HG02870 (cell line): ENCODE measurements around the gene RP9.

Experiments used
- ATAC-seq: cut with Tn5 transposase; IDR thresholded peaks from one replicate; pipeline ENCODE4 v1.9.1; 2021; ENCODE audit warnings: mild to moderate bottlenecking, moderate library complexity; ENCODE audit not compliant: unreplicated experiment

RP9 gene, protein sequence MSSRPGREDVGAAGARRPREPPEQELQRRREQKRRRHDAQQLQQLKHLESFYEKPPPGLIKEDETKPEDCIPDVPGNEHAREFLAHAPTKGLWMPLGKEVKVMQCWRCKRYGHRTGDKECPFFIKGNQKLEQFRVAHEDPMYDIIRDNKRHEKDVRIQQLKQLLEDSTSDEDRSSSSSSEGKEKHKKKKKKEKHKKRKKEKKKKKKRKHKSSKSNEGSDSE

DNA sequence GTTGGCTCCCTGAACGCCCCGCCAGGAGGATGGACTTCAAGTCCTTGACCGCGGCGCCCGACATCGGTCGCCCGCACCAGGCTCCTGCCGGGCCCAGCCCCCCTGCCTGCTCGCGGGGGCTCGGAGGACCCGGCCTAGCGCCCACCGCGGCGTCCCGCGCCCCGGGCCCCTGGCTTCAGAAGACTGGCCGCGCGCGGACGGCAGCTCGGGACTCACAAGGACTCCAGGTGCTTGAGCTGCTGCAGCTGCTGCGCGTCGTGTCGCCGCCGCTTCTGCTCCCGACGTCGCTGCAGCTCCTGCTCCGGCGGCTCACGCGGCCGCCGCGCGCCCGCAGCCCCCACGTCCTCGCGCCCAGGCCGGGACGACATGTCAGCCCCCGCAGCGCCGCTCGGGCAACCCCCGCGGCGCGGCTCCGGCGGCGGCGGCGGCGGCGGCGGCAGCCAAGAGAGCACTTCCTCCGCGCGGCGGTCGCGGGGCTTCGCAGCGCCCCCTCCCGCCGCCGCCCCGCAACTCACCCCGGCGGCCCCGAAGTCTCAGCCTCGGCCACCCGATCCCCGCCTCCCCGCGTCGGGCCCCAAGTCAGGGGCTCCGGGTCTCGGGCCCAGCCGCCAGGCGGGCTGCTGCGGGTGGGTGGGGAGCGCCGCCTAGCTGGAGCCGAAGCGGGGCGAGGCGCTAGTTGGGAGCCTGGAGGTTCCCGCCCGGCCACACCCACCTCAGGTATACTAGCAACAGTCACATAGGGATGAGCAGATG, at the start of gene RP9:
RP9 (minus strand) TSS at position 400 of the 753 bp plus-strand sequence; CDS start at position 368, 32 bp downstream.
- ATAC-seq = peak; percentile 76

DNA sequence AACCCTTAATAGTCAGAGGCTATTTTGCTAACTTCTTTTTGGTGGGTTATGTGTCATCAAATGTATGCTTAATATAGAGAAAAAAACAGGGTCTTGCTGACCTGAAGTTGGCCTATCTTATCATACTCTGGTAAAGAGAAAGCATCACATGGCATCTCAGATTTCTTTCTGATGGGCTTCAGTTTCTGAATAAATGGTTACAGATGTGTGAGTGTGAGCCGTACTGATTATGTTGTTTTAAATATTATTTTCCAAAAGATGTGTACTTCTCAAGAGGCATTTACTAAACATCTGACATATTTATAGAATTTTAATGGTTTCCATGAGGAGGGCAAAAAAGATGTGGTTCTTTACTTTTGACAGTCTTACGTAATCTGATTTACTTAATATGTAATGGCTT, 48.6 kb upstream of the RP9 start:
- no peak for ATAC-seq

DNA sequence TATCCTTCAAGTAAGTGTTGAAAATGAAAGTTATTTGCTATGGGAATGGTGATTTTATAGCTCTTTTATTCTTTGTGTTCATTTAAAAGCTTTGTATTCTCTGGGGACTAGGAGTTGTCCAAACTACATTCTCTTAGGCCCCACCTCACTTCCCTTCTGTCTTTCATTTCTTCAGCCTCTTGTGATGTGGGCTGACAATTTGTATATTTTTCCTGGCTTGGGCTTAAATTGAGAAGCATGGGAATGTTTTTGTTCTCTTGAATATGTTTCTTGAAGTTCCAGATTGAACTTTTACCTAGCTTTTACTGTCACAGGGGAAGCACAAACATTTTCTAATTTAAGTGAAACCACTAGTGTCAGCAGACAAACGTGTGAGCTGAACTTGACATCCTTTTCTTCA, 48.1 kb upstream of the RP9 start:
- no peak for ATAC-seq

DNA sequence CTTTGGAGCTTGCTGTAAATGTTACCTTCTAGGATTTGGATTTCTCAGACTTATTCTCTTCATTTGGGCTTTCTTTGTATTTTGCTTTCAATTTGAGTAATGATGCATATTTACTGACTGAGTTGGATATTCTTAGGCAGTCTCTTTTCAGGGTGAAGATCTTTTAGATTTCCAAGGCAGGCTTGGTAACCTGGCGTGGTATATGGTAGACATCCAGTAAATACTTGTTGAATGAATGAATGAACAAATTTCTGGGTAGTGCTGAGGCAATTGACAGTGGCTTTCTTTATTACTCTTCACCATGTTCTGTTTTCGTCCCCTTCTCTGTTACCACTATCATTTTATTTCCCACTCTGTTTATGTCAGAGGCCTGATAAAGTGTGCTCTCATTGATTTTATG, 47.2 kb upstream of the RP9 start:
- ATAC-seq = no peak

DNA sequence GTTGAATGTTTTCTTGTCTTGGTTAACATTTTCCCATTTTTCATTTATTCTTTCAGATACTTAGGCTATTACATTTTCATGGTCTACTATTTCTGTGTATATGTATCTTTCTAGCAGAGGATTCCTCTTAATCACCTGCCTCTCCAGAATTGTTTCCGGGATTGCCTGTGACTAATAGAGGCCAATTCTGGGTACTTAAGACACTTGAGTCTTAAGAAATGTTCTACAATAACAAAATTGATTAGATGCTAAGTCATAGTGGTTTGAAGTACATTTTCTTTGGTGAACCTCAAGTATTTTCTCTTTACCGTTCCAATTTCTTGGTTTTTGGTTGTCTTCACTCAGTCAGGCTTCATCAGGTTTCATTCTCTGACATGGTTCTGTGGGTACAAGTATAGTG, 46.6 kb upstream of the RP9 start:
- no peak for ATAC-seq

DNA sequence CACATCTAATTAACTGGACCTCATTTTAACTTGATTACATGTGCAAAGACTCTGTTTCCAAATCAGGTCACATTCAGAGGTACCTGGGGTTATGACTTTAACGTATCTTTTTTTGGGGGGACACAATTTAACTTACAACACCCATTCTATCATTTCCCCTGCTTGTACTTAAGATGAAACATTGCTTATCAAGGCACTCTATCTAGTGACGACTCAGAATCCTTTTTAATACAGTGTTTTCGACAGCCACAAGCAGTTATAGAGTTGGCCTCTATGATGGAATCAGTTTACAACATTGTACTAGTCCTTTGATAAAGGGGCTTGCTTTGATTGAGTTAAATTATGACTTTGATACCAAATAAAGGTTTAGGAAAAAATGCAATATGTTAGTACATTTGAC, 42.9 kb upstream of the RP9 start:
- no peak for ATAC-seq

DNA sequence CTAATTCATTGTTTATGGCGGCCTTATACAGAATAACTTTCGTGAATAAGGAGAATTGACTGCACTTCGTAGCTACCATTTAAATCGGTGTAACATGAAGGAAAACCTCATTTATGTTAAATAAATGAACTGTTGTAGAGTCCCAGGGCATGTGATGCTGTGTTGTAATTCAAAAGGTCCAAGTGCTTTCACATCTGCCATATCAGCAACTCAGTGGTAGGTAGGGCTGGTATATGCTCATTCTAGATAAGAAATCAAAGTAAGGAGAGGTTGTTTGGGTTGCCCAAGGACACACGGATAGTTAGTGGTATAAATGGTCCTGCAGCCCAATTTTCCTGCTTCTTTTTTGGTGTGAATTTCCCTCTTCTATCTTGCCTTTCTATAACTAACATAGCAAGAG, 36.0 kb upstream of the RP9 start:
- no peak for ATAC-seq

DNA sequence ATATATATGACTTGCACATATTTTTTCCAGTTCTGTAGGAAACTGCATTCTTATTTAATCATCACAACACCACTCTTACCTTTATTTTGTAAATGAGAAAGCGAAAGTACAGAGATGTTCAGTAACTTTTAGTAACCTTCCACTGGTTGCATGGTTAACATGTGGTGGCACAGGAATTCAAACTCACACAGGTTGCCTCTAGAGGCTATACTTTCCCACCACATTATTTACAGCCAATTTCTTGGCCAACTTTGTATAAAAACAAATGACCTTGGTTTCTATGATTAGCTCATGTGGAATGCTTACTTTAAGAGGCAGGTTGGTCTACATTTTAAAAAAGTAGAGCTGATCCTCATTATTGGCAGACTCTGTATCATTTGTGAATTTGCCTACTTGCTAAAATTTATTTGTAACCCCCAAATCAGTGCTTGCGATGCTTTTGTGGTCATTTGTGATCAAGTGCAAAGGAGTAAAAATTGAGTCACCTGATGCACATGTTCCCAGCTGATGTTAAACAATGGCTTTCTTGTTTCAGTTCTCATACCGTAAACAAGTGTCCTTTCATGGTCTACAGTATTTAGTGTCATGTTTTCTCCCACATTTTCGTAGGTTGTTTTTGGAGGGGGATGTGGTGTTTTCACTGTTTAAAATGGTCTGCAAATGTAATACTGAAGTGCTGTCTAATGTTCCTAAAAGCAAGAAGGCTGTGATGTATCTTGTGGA, 35.0 kb upstream of the RP9 start:
- ATAC-seq = no peak

DNA sequence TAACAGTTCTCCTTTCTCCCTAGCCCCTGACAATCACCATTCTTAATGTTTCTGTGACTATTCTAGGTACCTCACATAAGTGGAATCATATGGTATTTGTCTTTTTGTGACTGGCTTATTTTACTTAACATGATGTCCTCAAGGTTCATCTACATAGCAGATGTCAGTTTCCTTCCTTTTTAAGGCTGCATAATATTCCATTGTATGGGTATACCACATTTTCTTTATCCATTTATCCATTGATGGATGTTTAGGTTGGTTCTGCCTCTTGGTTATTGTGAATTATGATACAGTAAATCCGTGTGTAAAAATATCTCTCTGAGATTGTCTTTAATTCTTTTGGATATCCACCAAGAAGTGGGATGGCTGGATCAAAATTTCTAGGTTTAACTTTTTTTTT, 33.4 kb upstream of the RP9 start:
- no peak for ATAC-seq

DNA sequence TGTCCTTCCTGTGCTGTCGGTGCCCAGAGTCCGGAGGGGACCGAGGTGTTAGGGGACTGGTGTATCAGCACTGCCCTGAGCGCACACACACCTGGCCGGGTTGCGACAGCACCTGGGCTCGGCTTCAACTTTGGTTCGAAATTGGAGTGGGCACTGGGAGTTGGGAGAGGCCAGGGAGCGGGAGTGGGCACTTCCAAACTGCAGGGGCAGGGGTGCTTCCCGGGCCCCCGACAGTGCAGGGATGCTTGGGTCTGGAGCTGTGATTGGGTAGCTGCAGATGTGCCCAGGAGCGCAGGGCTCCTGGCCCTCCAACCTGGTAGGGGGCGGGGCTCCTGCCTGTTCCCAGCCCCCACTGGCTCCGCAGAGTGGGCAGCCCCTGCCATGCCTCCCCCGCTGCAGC, 27.9 kb upstream of the RP9 start:
- no peak for ATAC-seq

DNA sequence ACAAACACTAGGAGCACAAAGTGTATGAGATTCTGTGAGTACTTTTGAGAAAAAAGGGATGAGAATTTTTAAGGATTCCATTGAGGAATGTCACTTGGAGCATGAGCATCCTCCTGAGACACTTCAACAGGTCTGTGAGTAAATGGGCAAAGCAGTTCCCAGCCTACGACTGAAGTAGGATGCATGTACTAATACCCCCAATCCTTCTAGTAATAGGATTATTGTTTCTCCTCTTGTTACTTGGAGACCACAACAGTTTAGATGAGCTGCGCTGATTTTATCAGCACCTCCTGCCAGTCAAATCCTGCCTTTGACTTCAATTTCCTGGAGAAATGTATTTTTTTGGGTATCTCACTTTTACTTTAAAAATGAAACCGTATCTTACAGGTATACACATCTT, 21.0 kb upstream of the RP9 start:
- no peak for ATAC-seq

DNA sequence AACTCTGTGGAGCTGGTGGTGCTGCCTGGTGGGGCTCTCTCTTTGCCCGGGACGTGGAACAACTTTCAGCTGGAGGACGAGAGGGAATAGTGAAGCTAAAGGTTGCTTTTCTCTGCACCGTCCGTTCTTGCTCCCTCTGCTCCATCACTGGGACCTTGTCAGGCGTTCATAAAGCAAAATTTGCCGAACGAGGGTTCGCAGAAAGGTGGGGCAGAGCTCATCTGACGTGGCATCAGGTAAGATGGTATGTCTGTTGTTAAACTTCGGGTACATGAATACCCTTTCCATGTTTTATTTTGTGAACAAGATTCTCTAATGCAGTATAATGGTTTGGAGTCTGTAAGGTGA, 20.6 kb upstream of the RP9 start:
- ATAC-seq = no peak

DNA sequence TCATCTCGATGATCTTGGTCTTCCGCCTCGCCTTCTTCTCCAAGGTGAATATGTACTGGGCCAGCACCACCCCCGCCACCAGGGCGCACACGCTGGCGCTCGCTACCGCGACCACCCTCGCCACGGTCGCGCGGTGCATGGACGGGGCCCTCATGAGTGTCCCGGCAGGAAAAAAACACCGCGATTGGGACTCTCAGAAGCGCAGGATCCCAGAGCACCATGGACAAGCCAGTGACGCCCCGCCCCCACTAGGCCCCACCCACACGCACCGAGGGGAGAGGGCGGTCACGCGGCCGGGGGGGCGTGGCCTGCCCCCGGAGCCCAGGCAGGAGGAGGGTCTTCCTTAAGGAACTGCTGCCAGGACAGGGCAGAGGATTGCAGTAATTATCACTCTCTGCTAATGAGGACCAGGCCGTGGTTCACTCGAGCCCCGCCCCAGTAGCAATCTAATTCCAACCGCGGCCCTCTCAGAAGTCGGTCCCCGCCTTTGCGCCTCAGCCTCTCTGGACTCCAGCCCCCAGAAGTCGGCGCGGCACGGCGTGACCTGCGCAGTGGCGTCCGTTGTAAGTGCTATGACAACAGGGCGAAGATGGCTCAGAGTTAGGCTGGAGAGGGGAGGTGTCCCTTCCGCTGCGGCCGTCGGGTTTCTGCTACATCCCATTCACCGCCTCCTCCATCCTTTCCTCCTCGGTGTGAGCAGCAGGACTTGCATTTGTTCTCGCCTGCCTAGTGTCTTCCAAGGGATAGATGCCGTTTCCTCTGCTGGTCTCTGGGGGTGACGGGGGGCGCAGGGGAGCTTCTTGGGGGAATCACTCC, 20.0 kb upstream of the RP9 start, which contains the start of gene BBS9:
BBS9 (plus strand) TSS at position 575 of the 816 bp plus-strand sequence. CDS start 16,689 bp downstream, outside the sequence.
- peak; percentile 100 for ATAC-seq

DNA sequence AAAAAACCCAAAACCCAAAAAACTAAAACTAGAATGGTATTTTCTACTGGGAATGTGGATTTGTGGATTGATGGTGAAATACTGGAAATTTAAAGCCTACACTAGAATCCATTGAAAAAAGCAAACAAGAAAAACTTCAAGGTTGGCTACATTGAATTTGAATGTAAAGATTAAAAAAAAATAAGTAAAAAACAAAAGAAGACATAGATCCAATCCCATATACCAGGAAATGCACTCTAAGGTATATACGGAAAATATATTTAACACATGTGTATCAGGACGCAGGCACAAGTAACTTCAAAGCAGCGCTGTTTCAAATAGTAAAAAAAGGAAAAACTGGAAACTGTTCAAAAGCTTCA, 19.4 kb upstream of the RP9 start:
- no peak for ATAC-seq

DNA sequence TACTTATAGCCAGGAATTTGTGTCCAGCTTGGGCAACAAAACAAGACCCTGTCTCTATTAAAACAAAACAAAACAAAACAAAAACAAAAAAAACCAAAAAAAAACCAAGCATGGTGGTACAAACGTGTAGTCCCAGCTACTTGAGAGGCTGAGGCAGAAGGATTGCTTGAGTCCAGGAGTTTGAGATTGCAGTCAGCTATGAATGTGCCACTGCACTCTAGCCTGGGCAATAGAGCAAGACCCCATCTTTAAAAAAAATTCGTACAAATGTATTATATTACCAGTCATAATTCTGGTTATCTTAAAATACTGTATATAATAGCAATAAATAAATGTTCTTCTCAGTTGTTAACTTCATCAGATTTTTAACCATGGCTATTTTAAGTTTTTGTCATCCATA, 17.9 kb upstream of the RP9 start:
- ATAC-seq = no peak

DNA sequence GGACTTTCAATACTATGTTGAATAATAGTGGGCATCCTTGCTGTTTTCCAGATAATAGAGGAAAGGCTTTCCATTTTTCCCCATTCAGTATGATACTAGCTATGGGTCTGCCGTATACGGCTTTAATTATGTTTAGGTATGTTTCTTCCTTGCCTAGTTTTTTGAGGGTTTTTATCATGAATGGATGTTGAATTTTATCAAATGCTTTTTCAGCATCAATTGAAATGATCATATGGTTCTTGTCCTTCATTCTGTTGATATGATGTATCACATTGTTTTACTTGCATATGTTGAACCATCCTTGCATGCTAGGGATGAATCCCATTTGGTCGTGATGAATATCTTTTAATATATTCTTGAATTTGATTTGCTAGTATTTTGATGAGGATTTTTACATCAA, 9.2 kb upstream of the RP9 start:
- no peak for ATAC-seq

DNA sequence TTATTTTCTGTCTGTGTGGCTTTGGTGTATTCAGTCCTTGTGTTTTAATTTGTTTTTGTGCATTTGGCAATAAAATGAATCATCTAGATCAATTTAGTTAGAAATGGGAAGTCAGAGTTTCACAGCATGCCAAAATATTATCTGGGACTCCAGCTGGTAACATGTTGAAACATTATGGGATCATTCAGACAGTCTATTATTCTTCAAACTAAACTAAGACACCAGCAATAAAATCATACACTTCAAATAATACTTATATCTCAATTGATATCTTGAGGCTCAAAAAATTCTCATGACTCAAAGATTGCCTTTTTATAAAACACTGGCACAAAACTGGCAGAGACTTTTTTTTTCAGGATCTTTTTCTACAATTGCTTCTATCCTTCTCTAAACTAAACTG, 5.8 kb upstream of the RP9 start:
- no peak for ATAC-seq

DNA sequence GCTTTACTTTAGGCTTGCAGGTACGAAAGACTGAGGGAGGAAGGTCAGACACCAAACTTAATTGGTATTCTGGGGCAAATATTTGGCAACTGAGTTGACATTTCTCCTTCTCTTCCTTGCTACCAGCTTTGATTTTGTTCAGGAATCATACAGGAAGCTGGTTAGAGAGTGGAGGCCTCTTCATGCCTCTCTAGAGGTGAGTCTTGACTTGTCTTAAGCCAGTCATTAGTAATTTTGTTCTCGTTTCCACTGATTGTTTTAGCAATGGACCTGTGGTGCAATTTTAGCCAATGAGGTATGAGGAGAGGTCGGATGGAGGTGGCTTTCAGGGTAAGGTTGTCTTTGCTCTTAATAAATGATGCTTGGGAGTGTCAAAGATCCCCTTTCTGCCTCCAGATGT, 2.4 kb upstream of the RP9 start:
- no peak for ATAC-seq

DNA sequence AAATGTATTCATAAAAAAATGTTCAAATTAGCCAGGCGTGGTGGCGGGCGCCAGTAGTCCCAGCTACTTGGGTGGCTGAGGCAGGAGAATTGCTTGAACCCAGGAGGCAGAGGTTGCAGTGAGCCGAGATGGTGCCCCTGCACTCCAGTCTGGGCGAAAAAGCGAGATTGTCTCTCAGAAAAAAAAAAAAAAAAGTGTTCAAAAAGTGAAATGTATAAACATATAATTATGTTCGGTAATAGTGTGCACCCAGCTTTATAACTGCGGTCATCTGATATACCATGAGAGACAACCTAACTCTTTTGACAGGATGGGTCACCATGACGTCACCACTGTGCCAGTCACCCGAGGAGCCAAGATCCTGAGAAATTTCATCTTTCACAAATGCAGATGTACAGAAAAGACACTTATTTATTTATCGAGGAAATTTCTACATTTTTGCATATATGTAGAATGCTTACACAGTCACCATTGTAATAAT, 594 bp upstream of the RP9 start:
- ATAC-seq = no peak

DNA sequence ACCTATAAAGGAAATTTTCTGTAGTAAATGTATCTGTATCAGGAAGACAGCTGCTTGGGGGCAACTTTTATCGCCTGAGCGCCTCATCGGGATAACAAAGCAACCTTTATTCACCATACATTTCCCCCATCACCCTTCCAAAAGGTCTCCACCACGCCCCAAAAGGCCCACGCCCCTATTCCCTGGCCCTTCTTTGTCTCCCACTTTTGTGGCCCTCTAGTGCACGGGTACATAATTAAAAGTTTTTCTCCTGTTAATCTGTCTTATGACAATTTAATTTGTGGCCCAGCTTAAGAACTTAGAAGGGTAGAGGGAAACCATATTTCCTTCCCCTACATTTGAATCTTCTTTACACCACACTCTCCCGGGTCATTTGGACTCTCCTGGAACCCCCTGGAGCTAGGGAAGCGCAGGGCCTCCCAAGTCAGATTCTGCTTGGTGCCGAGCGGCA, 625 bp downstream of the RP9 start:
- peak; percentile 19 for ATAC-seq
